Thoracic aorta (tissue), 2 donors: ENCODE results near the gene SLC44A5. TPM values are rescaled to one million over a fixed set of nuclear protein-coding genes. Genes with fewer than 3 reads are reported as not detected.

ENCODE experiments used
- ATAC-seq: fragments of 150-250 bp; one replicate; pipeline ENCODE4 v1.8.0; 2017; ENCODE audit warnings: low read depth; ENCODE audit not compliant: insufficient number of reproducible peaks, low FRiP score
- DNase-seq: peaks from one replicate; pipeline ENCODE4 v3.0.0-alpha.2; 2020; ENCODE audit warnings: low spot score
- H3K27ac ChIP-seq, 2 donors: fragments of 200-600 bp; sonication (generic); 1 replicate in 1 of 2; 2 replicates in 1 of 2; pipeline ENCODE4 v1.5.1; 2016; ENCODE audit warnings: mild to moderate bottlenecking in 2 of 2, moderate library complexity in 2 of 2
- H3K27me3 ChIP-seq: fragments of 200-600 bp; sonication (generic); replicated peaks from 2 replicates; pipeline ENCODE4 v1.6.0; 2016; ENCODE audit warnings: mild to moderate bottlenecking; ENCODE audit not compliant: insufficient read depth
- H3K36me3 ChIP-seq: fragments of 200-600 bp; sonication (generic); one replicate; pipeline ENCODE4 v1.5.1; 2016
- H3K4me1 ChIP-seq, 2 donors: fragments of 200-600 bp; sonication (generic); 1 replicate in 1 of 2; 2 replicates in 1 of 2; pipeline versions ENCODE4 v1.5.1 to v1.6.0; 2016; ENCODE audit warnings: low read depth in 2 of 2, mild to moderate bottlenecking in 1 of 2; ENCODE audit not compliant: control insufficient read depth in 1 of 2
- H3K4me3 ChIP-seq: fragments of 200-600 bp; sonication (generic); 2 replicates; pipeline ENCODE4 v1.5.1; 2016; ENCODE audit warnings: mild to moderate bottlenecking
- H3K9me3 ChIP-seq: fragments of 200-600 bp; sonication (generic); 2 replicates; pipeline ENCODE4 v1.5.1; 2016
- CTCF ChIP-seq: fragments of 200-600 bp; sonication (generic); IDR thresholded peaks from one replicate; pipeline ENCODE4 v1.5.1; 2019; ENCODE audit warnings: antibody characterized with exemption
- total RNA-seq, 2 donors: library from RNA; depleted of rRNA; stranded (reverse); fragments of >200 nt; gene quantifications; one replicate each; pipeline versions ENCODE4 v1.1.0 to v1.2.3, GENCODE V29; 2016

SLC44A5 gene
- total RNA-seq, 2 donors from 2014 or later, result 0.28 to 0.68 TPM

GRCh38 chr1:75245239-75245638 is 365.7 kb downstream of the SLC44A5 start:
- Histone ChIP-seq H3K4me1 (no peaks in the 10 kb centered on the region), H3K9me3 (no peaks in the 10 kb centered on the region), H3K27ac (no peak overlapping the region), H3K36me3 (no peaks in the 10 kb centered on the region), H3K4me3 (no peak overlapping the region), H3K27me3 (no peaks in the 10 kb centered on the region)
- no peak for DNase-seq
- TF ChIP-seq CTCF, result no peak
- no peak for ATAC-seq

DNA sequence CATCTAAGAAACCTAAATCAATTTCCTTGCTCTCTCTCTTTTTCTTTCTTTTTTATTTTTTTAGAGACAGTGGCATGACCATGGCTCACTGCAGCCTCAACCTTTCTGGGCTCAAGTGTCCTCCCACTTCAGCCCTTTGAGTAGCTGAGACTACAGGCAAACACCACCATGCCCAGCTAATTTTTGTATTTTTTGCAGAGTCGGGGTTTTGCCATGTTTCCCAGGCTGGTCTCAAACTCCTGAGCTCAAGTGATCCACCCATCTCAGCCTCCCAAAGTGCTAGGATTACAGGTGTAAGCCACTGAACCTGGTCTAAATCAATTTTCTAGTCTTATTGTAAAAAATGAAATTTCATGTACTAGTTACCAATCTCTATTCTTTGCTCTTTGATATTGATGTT is 367.8 kb downstream of the SLC44A5 start:
- H3K4me3 ChIP-seq, result no peak overlapping the region
- no peaks in the 10 kb centered on the region for H3K27me3 ChIP-seq
- DNase-seq (no peak), ATAC-seq (no peak)
- no peak overlapping the region for H3K27ac ChIP-seq
- no peaks in the 10 kb centered on the region for H3K4me1 ChIP-seq
- no peak for TF ChIP-seq CTCF
- H3K9me3 ChIP-seq, result no peaks in the 10 kb centered on the region
- H3K36me3 ChIP-seq, result no peaks in the 10 kb centered on the region

DNA sequence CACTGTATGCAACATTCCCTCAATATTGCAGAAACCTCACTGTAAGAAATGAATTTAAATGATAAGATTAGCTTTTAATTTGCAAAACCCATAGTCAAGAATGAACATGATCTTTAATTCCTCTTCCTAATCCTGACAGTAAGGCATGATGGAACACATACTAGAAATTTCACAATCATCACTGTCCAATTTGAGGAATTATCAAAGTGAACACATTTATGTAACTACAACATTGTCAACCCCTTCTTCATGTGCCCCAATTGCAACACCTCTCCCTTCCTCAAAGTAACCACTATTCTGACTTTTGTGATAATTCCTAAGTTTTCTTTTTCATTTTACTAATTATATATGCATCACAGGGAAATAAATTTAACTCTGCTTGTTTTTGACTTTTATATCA is 373.6 kb downstream of the SLC44A5 start:
- Histone ChIP-seq H3K27me3 (no peaks in the 10 kb centered on the region), H3K36me3 (no peaks in the 10 kb centered on the region), H3K27ac (no peak overlapping the region), H3K4me1 (no peaks in the 10 kb centered on the region), H3K4me3 (no peak overlapping the region), H3K9me3 (no peaks in the 10 kb centered on the region)
- TF ChIP-seq CTCF, result no peak
- DNase-seq, result no peak
- ATAC-seq, result no peak

GRCh38 chr1:75234562-75234961 is 376.4 kb downstream of the SLC44A5 start:
- H3K4me3 ChIP-seq, result no peak overlapping the region
- no peak for DNase-seq
- no peaks in the 10 kb centered on the region for H3K4me1 ChIP-seq
- H3K27me3 ChIP-seq, result no peaks in the 10 kb centered on the region
- H3K9me3 ChIP-seq, result no peaks in the 10 kb centered on the region
- no peak for ATAC-seq
- H3K36me3 ChIP-seq, result no peaks in the 10 kb centered on the region
- TF ChIP-seq CTCF, result no peak
- no peak overlapping the region for H3K27ac ChIP-seq

DNA sequence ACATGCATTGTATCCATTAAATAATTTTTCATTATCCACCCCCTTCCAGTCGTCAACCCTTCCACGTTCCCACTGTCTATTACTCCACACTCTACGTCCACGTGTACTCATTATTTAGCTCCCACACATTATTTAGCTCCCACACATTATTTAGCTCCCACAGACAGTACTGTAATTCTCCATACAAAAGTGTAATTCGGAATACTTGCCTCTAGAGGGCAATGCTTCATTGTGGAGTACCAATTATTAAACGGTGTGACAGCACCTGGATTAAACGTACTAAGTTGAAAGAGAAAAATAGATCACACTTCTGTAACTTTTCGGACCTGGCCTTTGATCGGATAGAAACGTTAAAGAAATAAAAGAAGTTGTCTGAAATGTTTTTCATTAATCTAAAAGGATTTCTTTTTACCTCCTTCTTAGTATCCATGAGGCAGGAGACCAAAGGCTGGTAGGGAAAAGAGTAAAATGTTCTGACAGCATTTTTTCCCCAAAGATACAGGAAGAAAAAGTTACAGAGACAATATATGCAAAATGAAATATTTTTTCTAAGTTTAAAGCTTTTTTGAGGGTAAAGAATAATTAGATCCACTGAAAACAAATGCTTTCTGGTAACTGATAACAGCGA is 377.5 kb downstream of the SLC44A5 start:
- H3K27ac ChIP-seq, result no peak overlapping the region
- H3K36me3 ChIP-seq, result no peaks in the 10 kb centered on the region
- TF ChIP-seq CTCF, result peak; percentile 35
- H3K9me3 ChIP-seq, result no peaks in the 10 kb centered on the region
- no peak for DNase-seq
- no peak for ATAC-seq
- no peaks in the 10 kb centered on the region for H3K27me3 ChIP-seq
- no peak overlapping the region for H3K4me3 ChIP-seq
- H3K4me1 ChIP-seq, result no peaks in the 10 kb centered on the region
